GM21529 (cell line): ENCODE results near the gene LY6G6C.

ENCODE experiments used
- ATAC-seq: cut with Tn5 transposase; IDR thresholded peaks from one replicate; pipeline ENCODE4 v1.9.1; 2021; ENCODE audit not compliant: unreplicated experiment

Gene LY6G6C

GRCh38 chr6:31687321-31687720 is 34.2 kb downstream of the LY6G6C start:
- no peak for ATAC-seq

- no peak for ATAC-seq
Observed at GRCh38 chr6:31686483-31686882, 35.1 kb downstream of the LY6G6C start.

GRCh38 chr6:31683591-31683990 is 38.0 kb downstream of the LY6G6C start:
- no peak for ATAC-seq

- no peak for ATAC-seq
Observed at GRCh38 chr6:31681135-31681671, 40.3 kb downstream of the LY6G6C start.

- no peak for ATAC-seq
Observed at GRCh38 chr6:31680226-31681134, 41.1 kb downstream of the LY6G6C start, which contains the start of gene LY6G5C. Gene LY6G5C, minus strand, starts transcription at chr6:31681067. Its CDS starts 694 bp downstream, at chr6:31680373.

GRCh38 chr6:31677955-31678354 is 43.6 kb downstream of the LY6G6C start:
- no peak for ATAC-seq

- no peak for ATAC-seq
Observed at GRCh38 chr6:31676904-31677303, 44.6 kb downstream of the LY6G6C start.

- ATAC-seq = no peak
Observed at GRCh38 chr6:31676322-31676903, 45.1 kb downstream of the LY6G6C start.

- no peak for ATAC-seq
Observed at GRCh38 chr6:31669676-31670075, 51.9 kb downstream of the LY6G6C start, which contains the start of gene LY6G5B. Gene LY6G5B, plus strand, starts transcription at chr6:31669976. Its CDS starts 975 bp downstream, at chr6:31670951.
